A549 (cell line): ENCODE data around the gene ABHD17A. TPM values are rescaled to one million over a fixed set of nuclear protein-coding genes. Genes with fewer than 3 reads are reported as not detected.

ENCODE experiments used
- ATAC-seq, 2 experiments: fragments of 200-7000 bp in 1 of 2; fragments of >200 bp in 1 of 2; cut with Nextera tagmentation in 1 of 2; cut with Tn5 transposase in 1 of 2; 3 replicates each; pipeline versions ENCODE4 v1.8.0 to v1.9.1; 2018 to 2020; ENCODE audit warnings: mild to moderate bottlenecking in 1 of 2, moderate library complexity in 1 of 2
- CTCF ChIA-PET: fragments of 300-600 bp; sonication (Branson Sonifier 250); formaldehyde crosslinking; extraction: SDS; loops from one replicate; lab custom pipeline; 2021; ENCODE audit warnings: antibody characterized with exemption, inconsistent platforms; lab: Yijun Ruan, JAX
- POLR2A ChIA-PET: fragments of 350-600 bp; formaldehyde crosslinking; extraction: SDS; loops from one replicate; lab custom pipeline; 2021; ENCODE audit warnings: antibody characterized with exemption, inconsistent platforms; lab: Yijun Ruan, JAX
- DNase-seq, 2 experiments: peaks; one replicate each; pipeline versions ENCODE4 v3.0.0 to v3.0.0-alpha.2; 2011 to 2016; ENCODE audit warnings: low read depth in 1 of 2, low spot score in 1 of 2
- FAIRE-seq: peaks from 2 replicates; lab custom pipeline; 2011; peaks lifted over from hg19 to GRCh38; lab: Jason Lieb, UNC
- H3K27ac ChIP-seq, 2 experiments: fragments of >200 bp; sonication (Bioruptor Twin); formaldehyde crosslinking; 3 replicates each; pipeline ENCODE4 v1.5.1; 2016 to 2017
- H3K4me1 ChIP-seq: fragments of >200 bp; sonication (Bioruptor Twin); formaldehyde crosslinking; 3 replicates; pipeline ENCODE4 v1.6.1; 2016
- H3K4me2 ChIP-seq: fragments of >200 bp; sonication (Bioruptor Twin); formaldehyde crosslinking; 3 replicates; pipeline ENCODE4 v1.6.1; 2016
- H3K4me3 ChIP-seq: fragments of >200 bp; sonication (Bioruptor Twin); formaldehyde crosslinking; 3 replicates; pipeline ENCODE4 v1.5.1; 2016
- H3K9me3 ChIP-seq: fragments of >200 bp; sonication (Bioruptor Twin); formaldehyde crosslinking; 3 replicates; pipeline ENCODE4 v1.6.1; 2016
- EHF ChIP-seq: fragments of 250-450 bp; sonication (Bioruptor Pico); IDR thresholded peaks from 2 replicates; pipeline ENCODE4 v1.5.0; 2020; ENCODE audit warnings: mild to moderate bottlenecking
- EHMT2 ChIP-seq: fragments of 200-600 bp; sonication (generic); IDR thresholded peaks from 2 replicates; pipeline ENCODE4 v1.6.1; 2016; ENCODE audit warnings: antibody characterized with exemption, low read depth, mild to moderate bottlenecking, moderate library complexity
- FOSB ChIP-seq: fragments of 250-450 bp; sonication (Bioruptor Pico); IDR thresholded peaks from 2 replicates; pipeline ENCODE4 v1.5.0; 2020; ENCODE audit warnings: mild to moderate bottlenecking, moderate library complexity
- HOXA7 ChIP-seq: fragments of 250-450 bp; sonication (Bioruptor Pico); IDR thresholded peaks from 2 replicates; pipeline ENCODE4 v1.5.0; 2020; ENCODE audit warnings: mild to moderate bottlenecking, moderate library complexity
- HOXB13 ChIP-seq: fragments of 250-450 bp; sonication (Bioruptor Pico); IDR thresholded peaks from 2 replicates; pipeline ENCODE4 v1.5.0; 2020; ENCODE audit warnings: low read depth, mild to moderate bottlenecking, moderate library complexity
- JUNB ChIP-seq: fragments of >200 bp; sonication (Bioruptor Twin); formaldehyde crosslinking; IDR thresholded peaks from 2 replicates; pipeline ENCODE4 v1.6.1; 2016
- KDM5A ChIP-seq: fragments of 200-600 bp; sonication (generic); IDR thresholded peaks from 2 replicates; pipeline ENCODE4 v1.6.1; 2016; ENCODE audit warnings: antibody characterized with exemption, mild to moderate bottlenecking
- MAFK ChIP-seq: fragments of 450-650 bp; IDR thresholded peaks from 2 replicates; pipeline ENCODE4 v1.6.1; 2014; ENCODE audit not compliant: partially characterized antibody
- MAZ ChIP-seq: fragments of 150-350 bp; IDR thresholded peaks from 2 replicates; pipeline ENCODE4 v1.6.1; 2014; ENCODE audit warnings: antibody characterized with exemption, low read depth, low read length, borderline replicate concordance
- NPAS2 ChIP-seq: fragments of 250-450 bp; sonication (Bioruptor Pico); IDR thresholded peaks from 2 replicates; pipeline ENCODE4 v1.8.0; 2022; ENCODE audit warnings: mild to moderate bottlenecking, moderate library complexity, borderline replicate concordance
- PBX3 ChIP-seq: IDR thresholded peaks from 2 replicates; pipeline ENCODE4 v1.6.1; 2012
- POLR2A ChIP-seq: IDR thresholded peaks from 2 replicates; pipeline ENCODE4 v1.6.1; 2012; ENCODE audit warnings: mild to moderate bottlenecking, low read length
- POLR2AphosphoS2 ChIP-seq: conservative IDR thresholded peaks from 2 replicates; pipeline ENCODE4 v1.6.1; 2012; ENCODE audit warnings: low read length, improper control_type of control experiment, inconsistent platforms
- RAD21 ChIP-seq, 2 experiments: fragments of >200 bp in 1 of 2; sonication (Bioruptor Twin) in 1 of 2; formaldehyde crosslinking in 1 of 2; IDR thresholded peaks in 1 of 2; conservative IDR thresholded peaks in 1 of 2; 2 replicates in 1 of 2; 3 replicates in 1 of 2; pipeline ENCODE4 v1.6.1; 2012 to 2018; ENCODE audit warnings: inconsistent platforms in 1 of 2
- RCOR1 ChIP-seq: fragments of 150-350 bp; IDR thresholded peaks from 2 replicates; pipeline ENCODE4 v1.6.1; 2014; ENCODE audit warnings: antibody characterized with exemption, low read length, low read depth
- REST ChIP-seq: fragments of 200-600 bp; sonication (generic); IDR thresholded peaks from 2 replicates; pipeline ENCODE4 v1.6.1; 2016; ENCODE audit warnings: antibody characterized with exemption, mild to moderate bottlenecking, moderate library complexity
- ZC3H11A ChIP-seq: fragments of 450-650 bp; IDR thresholded peaks from 2 replicates; pipeline ENCODE4 v1.6.1; 2014; ENCODE audit warnings: antibody characterized with exemption, mild to moderate bottlenecking
- ZFP36 ChIP-seq: fragments of 450-650 bp; IDR thresholded peaks from 2 replicates; pipeline ENCODE4 v1.6.1; 2014; ENCODE audit warnings: borderline replicate concordance; ENCODE audit not compliant: partially characterized antibody
- WGBS: methylation state at CpG from one replicate; pipeline ENCODE4 v1.1.6; 2017; ENCODE audit errors: missing lambda C conversion rate; 5-methylcytosine and 5-hydroxymethylcytosine counted together
- polyA plus RNA-seq, 4 experiments: library from polyadenylated mRNA; depleted of rRNA in 3 of 4; stranded (reverse); fragments of >200 nt; fragmentation: RNase III in 1 of 4; extraction: RNeasy Plus Mini Kit Qiagen cat#74134 plus additional on column Dnase treatment in 1 of 4; gene quantifications; 2 replicates in 3 of 4; 3 replicates in 1 of 4; pipeline ENCODE4 v1.2.3, GENCODE V29; 2011 to 2017

ABHD17A gene
- polyA plus RNA-seq, 2 of the 4 experiments (the other 2 are of a cell fraction) = 12.8 to 23.1 TPM

GRCh38 chr19:1883784-1884183 is 1.5 kb downstream of the ABHD17A start:
- peak overlapping the region; percentile 89; the same call in 1 of the 3 replicates for H3K4me3 ChIP-seq
- peak overlapping the region; percentile 95 for H3K4me2 ChIP-seq
- ChIA-PET POLR2A (no interaction called here), CTCF (interaction anchor here (0.7 kb wide), 1 partner anchor 19 kb away, joined by 3 read pairs; no protein-coding TSS in a partner anchor)
- FAIRE-seq (no peak), ATAC-seq (no peak; a peak in 1 of 6 replicates), DNase-seq (no peak)
- H3K9me3 ChIP-seq = no peaks in the 10 kb centered on the region
- WGBS = 74% methylated on average over 8 of the region's 8 CpGs
- TF ChIP-seq EHMT2 (no peak), RCOR1 (no peak), EHF (CRISPR knock-in tag) (no peak), REST (no peak), HOXB13 (CRISPR knock-in tag) (no peak), KDM5A (no peak), ZFP36 (no peak), RAD21 (conservative IDR thresholded peaks at IDR 0.05 in 1 of 2, IDR thresholded peaks at IDR 0.05 in 1 of 2) (no peak), PBX3 (no peak), HOXA7 (CRISPR knock-in tag) (no peak), POLR2A (no peak), MAZ (no peak), ZC3H11A (no peak), NPAS2 (CRISPR knock-in tag) (no peak), POLR2AphosphoS2 (no peak), JUNB (no peak)
- H3K27ac ChIP-seq = no peak overlapping the region
- peaks cover 6% of the 10 kb centered on the region; the same call in 1 of the 3 replicates for H3K4me1 ChIP-seq

- DNase-seq (no peak), FAIRE-seq (no peak), ATAC-seq (no peak)
- no peak overlapping the region for H3K27ac ChIP-seq
- no peaks in the 10 kb centered on the region for H3K9me3 ChIP-seq
- H3K4me1 ChIP-seq = peaks cover 6% of the 10 kb centered on the region; the same call in 1 of the 3 replicates
- H3K4me2 ChIP-seq = peak overlapping the region; percentile 95; the same call in 1 of the 3 replicates
- TF ChIP-seq MAFK = peak; percentile 28
- TF ChIP-seq ZC3H11A = no peak
- TF ChIP-seq FOSB (CRISPR knock-in tag) = no peak
- H3K4me3 ChIP-seq = no peak overlapping the region; the same call in 2 of the 3 replicates
- WGBS = 81% methylated on average over 24 of the region's 25 CpGs
- ChIA-PET CTCF (interaction anchor here (0.7 to 1.7 kb wide), 2 partner anchors 18 to 19 kb away, joined by 3 to 4 read pairs; no protein-coding TSS in a partner anchor), POLR2A (no interaction called here)
These were observed 2.3 kb downstream of the ABHD17A start for GRCh38 chr19:1882786-1883692.
